ENCODE data around the gene CASZ1.

GRCh38 chr1:10617931-10618885 is 178.2 kb downstream of the CASZ1 start:
- TF ChIP-seq POLR2A (IDR thresholded peaks at IDR 0.05; ENCODE audit: low read depth, low read length) (no peak), TAF1 (IDR thresholded peaks at IDR 0.05; ENCODE audit: borderline replicate concordance, low read depth, low read length) (no peak)

All from GM12892 (cell line).